Endothelial cell (in vitro differentiated cells): ENCODE data around the gene TSPAN9. TPM values are rescaled to one million over a fixed set of nuclear protein-coding genes. Genes with fewer than 3 reads are reported as not detected.

Experiments used
- DNase-seq: peaks from one replicate; pipeline ENCODE4 v3.0.0; 2021; ENCODE audit warnings: low spot score
- H3K27ac Mint-ChIP-seq: one replicate; pipeline ENCODE4 v1.8.0; 2021; ENCODE audit warnings: mixed read lengths, inconsistent platforms; ENCODE audit not compliant: unreplicated experiment
- H3K27me3 Mint-ChIP-seq: one replicate; pipeline ENCODE4 v1.8.0; 2021; ENCODE audit warnings: mild to moderate bottlenecking, moderate library complexity, mixed read lengths, inconsistent platforms; ENCODE audit not compliant: unreplicated experiment
- H3K36me3 Mint-ChIP-seq: one replicate; pipeline ENCODE4 v1.8.0; 2021; ENCODE audit warnings: mild to moderate bottlenecking, low read depth, mixed read lengths, inconsistent platforms; ENCODE audit not compliant: unreplicated experiment
- H3K4me1 Mint-ChIP-seq: one replicate; pipeline ENCODE4 v1.8.0; 2021; ENCODE audit warnings: mild to moderate bottlenecking, mixed read lengths, inconsistent platforms; ENCODE audit not compliant: unreplicated experiment
- H3K4me3 Mint-ChIP-seq: one replicate; pipeline ENCODE4 v1.8.0; 2021; ENCODE audit warnings: mild to moderate bottlenecking, mixed read lengths, inconsistent platforms; ENCODE audit not compliant: unreplicated experiment
- H3K9me3 Mint-ChIP-seq: one replicate; pipeline ENCODE4 v1.8.0; 2021; ENCODE audit warnings: mixed read lengths, inconsistent platforms; ENCODE audit not compliant: unreplicated experiment
- total RNA-seq: library from RNA; stranded (reverse); fragmentation: NEBNext Ultra II Directional; extraction: Animal tissue kit (Norgen Biotek cat#: 25700); gene quantifications from one replicate; pipeline ENCODE4 v1.2.1, GENCODE V29; 2021; ENCODE audit not compliant: unreplicated experiment
- TF ChIP-seq, protein P1 (sequence below): fragments of 200-600 bp; sonication (generic); IDR thresholded peaks from one replicate; pipeline ENCODE4 v1.5.0; 2021; ENCODE audit warnings: antibody characterized with exemption; ENCODE audit not compliant: unreplicated experiment

TSPAN9 gene
- total RNA-seq, 1 donor from 2014 or later = 116 TPM

- TF ChIP-seq, protein P1, sequence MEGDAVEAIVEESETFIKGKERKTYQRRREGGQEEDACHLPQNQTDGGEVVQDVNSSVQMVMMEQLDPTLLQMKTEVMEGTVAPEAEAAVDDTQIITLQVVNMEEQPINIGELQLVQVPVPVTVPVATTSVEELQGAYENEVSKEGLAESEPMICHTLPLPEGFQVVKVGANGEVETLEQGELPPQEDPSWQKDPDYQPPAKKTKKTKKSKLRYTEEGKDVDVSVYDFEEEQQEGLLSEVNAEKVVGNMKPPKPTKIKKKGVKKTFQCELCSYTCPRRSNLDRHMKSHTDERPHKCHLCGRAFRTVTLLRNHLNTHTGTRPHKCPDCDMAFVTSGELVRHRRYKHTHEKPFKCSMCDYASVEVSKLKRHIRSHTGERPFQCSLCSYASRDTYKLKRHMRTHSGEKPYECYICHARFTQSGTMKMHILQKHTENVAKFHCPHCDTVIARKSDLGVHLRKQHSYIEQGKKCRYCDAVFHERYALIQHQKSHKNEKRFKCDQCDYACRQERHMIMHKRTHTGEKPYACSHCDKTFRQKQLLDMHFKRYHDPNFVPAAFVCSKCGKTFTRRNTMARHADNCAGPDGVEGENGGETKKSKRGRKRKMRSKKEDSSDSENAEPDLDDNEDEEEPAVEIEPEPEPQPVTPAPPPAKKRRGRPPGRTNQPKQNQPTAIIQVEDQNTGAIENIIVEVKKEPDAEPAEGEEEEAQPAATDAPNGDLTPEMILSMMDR = peak; percentile 96
- Mint-ChIP-seq H3K27ac (no peak overlapping the region), H3K36me3 (peaks cover 20% of the 10 kb centered on the region), H3K4me3 (no peak overlapping the region), H3K4me1 (peaks cover 40% of the 10 kb centered on the region), H3K9me3 (no peaks in the 10 kb centered on the region), H3K27me3 (peaks cover 14% of the 10 kb centered on the region)
- peak; percentile 80 for DNase-seq
These were observed 125.7 kb downstream of the TSPAN9 start for GRCh38 chr12:3202734-3203446.

DNA sequence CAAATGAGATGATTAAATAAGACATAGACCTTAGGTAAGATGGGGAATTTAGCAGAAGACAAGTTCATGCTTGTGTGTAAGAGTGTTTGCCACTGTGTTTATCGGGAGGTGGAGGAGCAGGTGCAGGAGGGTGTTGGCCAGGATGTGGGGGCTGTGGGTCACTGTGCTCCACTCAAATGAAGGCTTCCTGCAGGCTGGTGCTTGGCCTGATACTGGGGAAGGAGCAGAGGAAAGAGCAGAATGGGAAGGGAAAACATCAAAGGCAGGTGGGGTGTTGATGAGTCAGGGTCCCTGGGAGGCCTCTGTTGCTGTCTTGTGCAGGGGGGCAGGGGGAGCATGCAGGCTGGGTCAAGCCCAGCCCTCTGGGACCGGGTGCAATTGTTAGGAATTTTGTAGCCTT, 126.5 kb downstream of the TSPAN9 start:
- Mint-ChIP-seq H3K4me1 (peaks cover 40% of the 10 kb centered on the region), H3K4me3 (peak overlapping the region; percentile 5), H3K27me3 (peaks cover 14% of the 10 kb centered on the region), H3K27ac (no peak overlapping the region), H3K9me3 (no peaks in the 10 kb centered on the region), H3K36me3 (peaks cover 20% of the 10 kb centered on the region)
- DNase-seq = no peak
- TF ChIP-seq, protein P1 = no peak

GRCh38 chr12:3204143-3204542, 127.0 kb downstream of the TSPAN9 start:
- peaks cover 36% of the 10 kb centered on the region for H3K4me1 Mint-ChIP-seq
- H3K9me3 Mint-ChIP-seq = no peaks in the 10 kb centered on the region
- no peak overlapping the region for H3K27ac Mint-ChIP-seq
- H3K4me3 Mint-ChIP-seq = no peak overlapping the region
- H3K36me3 Mint-ChIP-seq = peaks cover 16% of the 10 kb centered on the region
- no peak for DNase-seq
- H3K27me3 Mint-ChIP-seq = peaks cover 14% of the 10 kb centered on the region
- TF ChIP-seq, protein P1 = no peak

DNA sequence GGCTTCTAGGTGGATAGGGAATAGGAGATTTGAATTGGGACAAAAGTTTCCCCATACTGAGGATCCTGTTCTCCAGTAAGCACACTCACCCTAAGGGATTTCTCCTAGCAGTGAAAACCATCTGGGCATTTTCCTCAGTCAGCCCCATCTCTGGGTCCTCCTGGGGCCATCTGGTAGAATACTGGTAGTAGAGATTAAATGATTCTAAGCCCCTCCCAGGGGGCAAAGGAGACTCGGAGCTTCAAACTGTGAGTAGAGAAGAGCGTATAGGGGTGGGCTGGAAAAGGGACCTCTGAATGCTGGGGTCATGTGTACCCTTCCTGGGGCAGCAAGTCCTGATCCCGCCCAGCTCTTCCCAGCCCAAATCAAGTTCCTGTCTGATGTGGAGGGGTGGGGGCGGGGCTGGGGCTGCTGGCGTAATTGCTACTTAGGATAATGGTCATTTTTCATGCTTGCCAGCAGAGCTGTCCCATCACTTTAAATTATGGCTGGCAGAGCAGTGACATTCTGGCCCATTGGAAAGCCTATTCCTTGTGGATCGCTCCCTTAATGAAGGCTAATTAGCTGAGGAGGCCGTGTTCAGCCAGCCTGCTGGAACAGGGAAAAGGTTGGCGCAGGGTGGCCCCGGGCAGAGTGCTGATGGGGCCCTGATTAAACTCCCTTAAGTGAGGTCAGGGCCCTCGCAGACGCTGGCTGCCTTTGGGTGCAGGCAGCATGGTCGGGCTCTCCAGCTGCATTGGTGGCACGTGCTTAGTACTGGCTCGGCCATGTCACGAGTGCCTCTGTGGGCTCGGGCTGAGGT, 127.8 kb downstream of the TSPAN9 start:
- Mint-ChIP-seq H3K4me3 (no peak overlapping the region), H3K4me1 (peaks cover 34% of the 10 kb centered on the region), H3K36me3 (peaks cover 16% of the 10 kb centered on the region), H3K9me3 (no peaks in the 10 kb centered on the region), H3K27ac (no peak overlapping the region), H3K27me3 (peaks cover 12% of the 10 kb centered on the region)
- TF ChIP-seq, protein P1 = no peak
- DNase-seq = no peak
